Hepatocyte (in vitro differentiated cells): ENCODE results near the gene TRHDE. TPM values are rescaled to one million over a fixed set of nuclear protein-coding genes. Genes with fewer than 3 reads are reported as not detected.

Experiments
- DNase-seq: peaks from one replicate; pipeline ENCODE4 v3.0.0-alpha.2; 2016; ENCODE audit warnings: low spot score
- H2AFZ ChIP-seq: fragments of 200-600 bp; sonication (generic); 2 replicates; pipeline ENCODE4 v1.6.0; 2016; ENCODE audit warnings: antibody characterized with exemption, mild to moderate bottlenecking
- H3K27ac ChIP-seq: fragments of 200-600 bp; sonication (generic); 2 replicates; pipeline ENCODE4 v1.5.1; 2016; ENCODE audit warnings: mild to moderate bottlenecking
- H3K27me3 ChIP-seq: fragments of 200-600 bp; sonication (generic); 2 replicates; pipeline ENCODE4 v1.6.1; 2016
- H3K36me3 ChIP-seq: fragments of 200-600 bp; sonication (generic); replicated peaks from 2 replicates; pipeline ENCODE4 v1.5.1; 2016; ENCODE audit warnings: low read depth; ENCODE audit not compliant: insufficient read depth
- H3K4me1 ChIP-seq: fragments of 200-600 bp; sonication (generic); 2 replicates; pipeline ENCODE4 v1.5.1; 2016; ENCODE audit warnings: mild to moderate bottlenecking, moderate library complexity; ENCODE audit not compliant: insufficient read depth
- H3K4me2 ChIP-seq: fragments of 200-600 bp; sonication (generic); 2 replicates; pipeline ENCODE4 v1.6.0; 2016
- H3K4me3 ChIP-seq: fragments of 200-600 bp; sonication (generic); 2 replicates; pipeline ENCODE4 v1.5.1; 2016; ENCODE audit warnings: mild to moderate bottlenecking
- H3K79me2 ChIP-seq: fragments of 200-600 bp; sonication (generic); 2 replicates; pipeline ENCODE4 v1.6.0; 2017; ENCODE audit warnings: mild to moderate bottlenecking
- H3K9me2 ChIP-seq: fragments of 200-600 bp; sonication (generic); replicated peaks from 2 replicates; pipeline ENCODE4 v1.6.0; 2017; ENCODE audit warnings: mild to moderate bottlenecking; ENCODE audit not compliant: insufficient read depth
- H3K9me3 ChIP-seq: fragments of 200-600 bp; sonication (generic); 2 replicates; pipeline ENCODE4 v1.5.1; 2016; ENCODE audit warnings: low read depth, mild to moderate bottlenecking
- H4K20me1 ChIP-seq: fragments of 200-600 bp; sonication (generic); 2 replicates; pipeline ENCODE4 v1.6.0; 2016; ENCODE audit warnings: mild to moderate bottlenecking; ENCODE audit not compliant: insufficient read depth, poor library complexity, severe bottlenecking
- CTCF ChIP-seq: fragments of 200-600 bp; sonication (generic); IDR thresholded peaks from 2 replicates; pipeline ENCODE4 v1.5.1; 2016; ENCODE audit warnings: antibody characterized with exemption, mild to moderate bottlenecking; ENCODE audit not compliant: poor library complexity
- EZH2 ChIP-seq: fragments of 200-600 bp; sonication (generic); IDR thresholded peaks from 2 replicates; pipeline ENCODE4 v1.6.1; 2016; ENCODE audit warnings: antibody characterized with exemption, mild to moderate bottlenecking, borderline replicate concordance
- EZH2phosphoT487 ChIP-seq: fragments of 200-600 bp; sonication (generic); IDR thresholded peaks from one replicate; pipeline ENCODE4 v1.6.1; 2018; ENCODE audit warnings: antibody characterized with exemption, mild to moderate bottlenecking, low read depth, moderate library complexity; ENCODE audit not compliant: unreplicated experiment, severe bottlenecking
- WGBS: methylation state at CpG from one replicate; pipeline ENCODE4 v1.1.6; 2016; ENCODE audit warnings: low lambda C conversion rate; ENCODE audit errors: missing lambda C conversion rate; 5-methylcytosine and 5-hydroxymethylcytosine counted together
- polyA plus RNA-seq: library from polyadenylated mRNA; unstranded; fragments of >200 nt; fragmentation: Nextera tagmentation; extraction: Ambion mirVana; gene quantifications from 2 replicates; pipeline ENCODE4 v1.2.1, GENCODE V29; 2016
- total RNA-seq: library from RNA; depleted of rRNA; stranded (reverse); fragments of >200 nt; gene quantifications from 2 replicates; pipeline ENCODE4 v1.2.3, GENCODE V29; 2014

The TRHDE gene
- total and polyA plus RNA-seq, 2 experiments from 2014 or later = 1.3 to 5.0 TPM

- no peaks in the 10 kb centered on the region for H3K9me2 ChIP-seq
- WGBS = 94% methylated on average over 4 of the region's 4 CpGs
- no peak for DNase-seq
- H3K36me3 ChIP-seq = no peaks in the 10 kb centered on the region
- no peaks in the 10 kb centered on the region for H3K27me3 ChIP-seq
- no peak overlapping the region for H2AFZ ChIP-seq
- H3K27ac ChIP-seq = no peak overlapping the region
- H4K20me1 ChIP-seq = no peaks in the 10 kb centered on the region
- no peak overlapping the region for H3K4me2 ChIP-seq
- peaks cover 8% of the 10 kb centered on the region for H3K4me1 ChIP-seq
- no peaks in the 10 kb centered on the region for H3K79me2 ChIP-seq
- no peak for TF ChIP-seq EZH2
- no peak for TF ChIP-seq CTCF
- TF ChIP-seq EZH2phosphoT487 = no peak
- no peak overlapping the region for H3K4me3 ChIP-seq
- no peaks in the 10 kb centered on the region for H3K9me3 ChIP-seq
Measured at GRCh38 chr12:72673853-72674252, 401.7 kb downstream of the TRHDE start.

- no peak overlapping the region for H2AFZ ChIP-seq
- no peaks in the 10 kb centered on the region for H3K36me3 ChIP-seq
- H4K20me1 ChIP-seq = no peaks in the 10 kb centered on the region
- DNase-seq = no peak
- no peaks in the 10 kb centered on the region for H3K9me2 ChIP-seq
- H3K79me2 ChIP-seq = no peaks in the 10 kb centered on the region
- H3K9me3 ChIP-seq = no peaks in the 10 kb centered on the region
- no peak overlapping the region for H3K4me2 ChIP-seq
- no peak overlapping the region for H3K4me3 ChIP-seq
- peak overlapping the region; percentile 41 for H3K27ac ChIP-seq
- TF ChIP-seq EZH2phosphoT487 = no peak
- no peak for TF ChIP-seq CTCF
- TF ChIP-seq EZH2 = no peak
- 90% methylated on average over 1 of the region's 1 CpG for WGBS
- peaks cover 8% of the 10 kb centered on the region for H3K4me1 ChIP-seq
- no peaks in the 10 kb centered on the region for H3K27me3 ChIP-seq
Measured at GRCh38 chr12:72676556-72676955, 404.4 kb downstream of the TRHDE start.

- no peak overlapping the region for H3K4me3 ChIP-seq
- no peaks in the 10 kb centered on the region for H3K79me2 ChIP-seq
- H3K4me2 ChIP-seq = no peak overlapping the region
- no peak overlapping the region for H2AFZ ChIP-seq
- TF ChIP-seq EZH2 (no peak), CTCF (no peak), EZH2phosphoT487 (no peak)
- H3K9me3 ChIP-seq = no peaks in the 10 kb centered on the region
- no peaks in the 10 kb centered on the region for H3K9me2 ChIP-seq
- no peaks in the 10 kb centered on the region for H4K20me1 ChIP-seq
- H3K27me3 ChIP-seq = no peaks in the 10 kb centered on the region
- H3K4me1 ChIP-seq = peaks cover 8% of the 10 kb centered on the region
- H3K27ac ChIP-seq = peak overlapping the region; percentile 41
- H3K36me3 ChIP-seq = no peaks in the 10 kb centered on the region
- DNase-seq = no peak
Measured at GRCh38 chr12:72677139-72677538, 405.0 kb downstream of the TRHDE start.

- TF ChIP-seq CTCF = no peak
- Histone ChIP-seq H3K27ac (no peak overlapping the region), H3K36me3 (no peaks in the 10 kb centered on the region), H2AFZ (no peak overlapping the region), H3K79me2 (no peaks in the 10 kb centered on the region), H3K4me1 (peaks cover 8% of the 10 kb centered on the region), H3K9me2 (no peaks in the 10 kb centered on the region), H3K4me3 (no peak overlapping the region), H3K9me3 (no peaks in the 10 kb centered on the region), H3K4me2 (no peak overlapping the region), H3K27me3 (no peaks in the 10 kb centered on the region), H4K20me1 (no peaks in the 10 kb centered on the region)
- WGBS = 67% methylated on average over 2 of the region's 2 CpGs
- DNase-seq = no peak
Measured at GRCh38 chr12:72677846-72678245, 405.7 kb downstream of the TRHDE start.
